ENCODE data around the gene NSFL1C. TPM values are rescaled to one million over a fixed set of nuclear protein-coding genes. Genes with fewer than 3 reads are reported as not detected.

NSFL1C gene
- polyA plus RNA-seq, 1 donor (not counting 4 experiments of a cell fraction or from before 2014, with no cell fraction given): 38.8 TPM

DNA sequence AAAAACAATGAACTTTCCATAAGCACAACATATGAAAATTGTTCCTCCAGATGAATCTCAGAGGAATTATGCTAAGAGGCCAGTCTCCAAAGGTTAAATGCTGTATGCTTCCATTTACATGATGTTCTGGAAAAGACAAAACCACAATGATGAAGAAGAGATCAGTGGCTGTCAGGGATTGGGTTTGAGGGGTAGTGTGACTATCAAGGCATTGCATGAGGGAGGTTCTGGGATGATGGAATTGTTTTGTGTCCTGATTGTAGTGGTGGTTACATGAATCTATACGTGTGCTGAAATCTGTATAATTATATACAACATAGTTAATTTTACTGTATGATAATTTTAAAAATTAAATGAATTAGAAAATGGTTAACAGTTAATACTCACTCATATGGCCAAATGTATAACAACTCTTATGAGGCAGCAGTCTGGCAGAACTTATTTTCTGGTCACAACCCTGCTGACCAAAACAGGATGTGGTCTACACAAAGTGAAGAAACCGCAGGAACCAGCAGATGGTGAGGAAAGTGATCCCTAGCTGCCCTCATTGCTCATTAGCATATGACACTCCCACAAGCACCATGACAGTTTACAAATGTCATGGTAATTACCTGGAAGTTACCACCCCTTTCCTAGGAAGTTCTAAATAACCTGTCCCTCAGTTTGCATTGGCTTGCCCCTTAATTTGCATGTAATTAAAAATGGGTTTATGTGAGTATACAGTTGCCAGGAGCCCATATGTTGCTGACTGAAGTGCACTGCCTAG is 31.9 kb downstream of the NSFL1C start:
- no peak overlapping the region for H3K27ac ChIP-seq (ENCODE audit: control insufficient read depth, insufficient read depth, low read length)
- peaks cover 7% of the 10 kb centered on the region for H3K4me1 ChIP-seq (ENCODE audit: control insufficient read depth, extremely low read depth, insufficient read depth, low read length)
- no peaks in the 10 kb centered on the region for H3K9me1 ChIP-seq (ENCODE audit: control insufficient read depth, extremely low read depth, insufficient read depth, low read length)
- no peaks in the 10 kb centered on the region for H3K79me2 ChIP-seq (ENCODE audit: control insufficient read depth, insufficient read depth, low read length)
- FAIRE-seq (no peak), DNase-seq (ENCODE audit: low read depth, low spot score) (no peak)
- no peaks in the 10 kb centered on the region for H3K36me3 ChIP-seq (ENCODE audit: control insufficient read depth in 2 of 2, extremely low read depth in 1 of 2, insufficient read depth in 2 of 2, low read length in 2 of 2)
- H3K4me3 ChIP-seq (ENCODE audit: control insufficient read depth in 2 of 3, extremely low read depth in 1 of 3, insufficient read depth in 2 of 3, low read depth in 1 of 3, low read length in 3 of 3): no peak overlapping the region
- H3K9ac ChIP-seq (ENCODE audit: control insufficient read depth, extremely low read depth, insufficient read depth, low read length): no peak overlapping the region
- TF ChIP-seq CTCF (optimal IDR thresholded peaks at IDR 0.05 in 1 of 3, IDR thresholded peaks at IDR 0.05 in 1 of 3, conservative IDR thresholded peaks at IDR 0.05 in 1 of 3; ENCODE audit: extremely low read depth in 1 of 3, insufficient read depth in 2 of 3, low read length in 3 of 3) (no peak), EZH2 (IDR thresholded peaks at IDR 0.05; ENCODE audit: low read length) (no peak)
- H3K9me3 ChIP-seq (ENCODE audit: control insufficient read depth, low read depth, low read length): no peaks in the 10 kb centered on the region
- dilution Hi-C loops (cut with MboI; ENCODE audit: extremely low pct_ligation_motif_present, low sequenced_read_pairs): no loop called here
- H2AFZ ChIP-seq (ENCODE audit: control insufficient read depth, low read length): no peak overlapping the region
- H3K4me2 ChIP-seq (ENCODE audit: control insufficient read depth, extremely low read depth, insufficient read depth, low read depth, low read length): no peak overlapping the region
- H4K20me1 ChIP-seq (ENCODE audit: control insufficient read depth, extremely low read depth, insufficient read depth, low read length): no peaks in the 10 kb centered on the region
- H3K27me3 ChIP-seq (ENCODE audit: control insufficient read depth, extremely low read depth, insufficient read depth, low read length): no peaks in the 10 kb centered on the region

GRCh38 chr20:1431158-1431557 is 35.5 kb downstream of the NSFL1C start:
- TF ChIP-seq CTCF (optimal IDR thresholded peaks at IDR 0.05 in 1 of 3, IDR thresholded peaks at IDR 0.05 in 1 of 3, conservative IDR thresholded peaks at IDR 0.05 in 1 of 3; ENCODE audit: extremely low read depth in 1 of 3, insufficient read depth in 2 of 3, low read length in 3 of 3) (no peak), EZH2 (IDR thresholded peaks at IDR 0.05; ENCODE audit: low read length) (no peak)
- H3K9me3 ChIP-seq (ENCODE audit: control insufficient read depth, low read depth, low read length): no peaks in the 10 kb centered on the region
- H3K27me3 ChIP-seq (ENCODE audit: control insufficient read depth, extremely low read depth, insufficient read depth, low read length): no peaks in the 10 kb centered on the region
- H3K36me3 ChIP-seq (ENCODE audit: control insufficient read depth in 2 of 2, extremely low read depth in 1 of 2, insufficient read depth in 2 of 2, low read length in 2 of 2): no peaks in the 10 kb centered on the region
- no peak overlapping the region for H3K4me3 ChIP-seq (ENCODE audit: control insufficient read depth in 2 of 3, extremely low read depth in 1 of 3, insufficient read depth in 2 of 3, low read depth in 1 of 3, low read length in 3 of 3)
- DNase-seq (ENCODE audit: low read depth, low spot score) (no peak), FAIRE-seq (no peak)
- no peak overlapping the region for H3K4me2 ChIP-seq (ENCODE audit: control insufficient read depth, extremely low read depth, insufficient read depth, low read depth, low read length)
- no peak overlapping the region for H2AFZ ChIP-seq (ENCODE audit: control insufficient read depth, low read length)
- no peak overlapping the region for H3K27ac ChIP-seq (ENCODE audit: control insufficient read depth, insufficient read depth, low read length)
- dilution Hi-C loops (cut with MboI; ENCODE audit: extremely low pct_ligation_motif_present, low sequenced_read_pairs): no loop called here
- H4K20me1 ChIP-seq (ENCODE audit: control insufficient read depth, extremely low read depth, insufficient read depth, low read length): no peaks in the 10 kb centered on the region
- H3K9ac ChIP-seq (ENCODE audit: control insufficient read depth, extremely low read depth, insufficient read depth, low read length): no peak overlapping the region
- H3K9me1 ChIP-seq (ENCODE audit: control insufficient read depth, extremely low read depth, insufficient read depth, low read length): no peaks in the 10 kb centered on the region
- H3K4me1 ChIP-seq (ENCODE audit: control insufficient read depth, extremely low read depth, insufficient read depth, low read length): peaks cover 15% of the 10 kb centered on the region
- no peaks in the 10 kb centered on the region for H3K79me2 ChIP-seq (ENCODE audit: control insufficient read depth, insufficient read depth, low read length)
